Measurements from ENCODE around the gene CFAP206. TPM values are rescaled to one million over a fixed set of nuclear protein-coding genes. Genes with fewer than 3 reads are reported as not detected.

Gene CFAP206
- total RNA-seq, 1 experiment from 2014 or later: not detected

GRCh38 chr6:87436435-87436834 is 28.7 kb downstream of the CFAP206 start:
- H3K27me3 Mint-ChIP-seq (ENCODE audit: low read depth): no peaks in the 10 kb centered on the region; the same call in 1 of the 2 replicates
- H2BK15ac ChIP-seq (ENCODE audit: low read depth, low read length): no peak overlapping the region
- no peaks in the 10 kb centered on the region for H3K27me3 ChIP-seq (ENCODE audit: insufficient read depth, low read length)
- H3K4ac ChIP-seq (ENCODE audit: low read depth, low read length): no peak overlapping the region
- no peak overlapping the region for H3K23ac ChIP-seq (ENCODE audit: insufficient read length, low read depth, low read length)
- H2AFZ ChIP-seq (ENCODE audit: low read length): no peak overlapping the region
- no peak overlapping the region for H3K18ac ChIP-seq (ENCODE audit: insufficient read length, low read depth, low read length)
- no peak overlapping the region for H2BK20ac ChIP-seq (ENCODE audit: low read depth, low read length, poor library complexity, severe bottlenecking)
- H3T11ph ChIP-seq (ENCODE audit: low read length): no peak overlapping the region
- no peak overlapping the region for H3K4me3 Mint-ChIP-seq
- no CpG with 5 or more reads among the region's 4 CpGs for WGBS (ENCODE audit: extremely low coverage, insufficient read length, low lambda C conversion rate)
- H4K5ac ChIP-seq (ENCODE audit: insufficient read length, low read depth, low read length): no peak overlapping the region
- no peak overlapping the region for H3K27ac Mint-ChIP-seq
- H2BK5ac ChIP-seq (ENCODE audit: insufficient read length, low read length): no peak overlapping the region
- H3K4me2 ChIP-seq (ENCODE audit: insufficient read depth, insufficient read length, low read length): no peak overlapping the region
- H3K4me1 Mint-ChIP-seq: no peaks in the 10 kb centered on the region
- H3K27ac ChIP-seq (ENCODE audit: insufficient read length, low read depth, low read length): no peak overlapping the region
- no peaks in the 10 kb centered on the region for H3K9me3 ChIP-seq (ENCODE audit: control insufficient read depth, low read depth, low read length)
- no peak overlapping the region for H4K91ac ChIP-seq (ENCODE audit: insufficient read length, low read depth, low read length)
- no peak overlapping the region for H2BK12ac ChIP-seq (ENCODE audit: insufficient read length, low read depth, low read length)
- no peaks in the 10 kb centered on the region for H3K23me2 ChIP-seq (ENCODE audit: insufficient read length, low read depth, low read length, poor library complexity, severe bottlenecking)
- no peaks in the 10 kb centered on the region for H3K36me3 Mint-ChIP-seq (ENCODE audit: insufficient read depth in 1 of 3, low read depth in 3 of 3)
- H3K9ac ChIP-seq (ENCODE audit: extremely low read depth, insufficient read length, low read length): no peak overlapping the region
- no peak overlapping the region for H2BK120ac ChIP-seq (ENCODE audit: low read depth, low read length, poor library complexity, severe bottlenecking)
- no peaks in the 10 kb centered on the region for H3K79me2 ChIP-seq (ENCODE audit: insufficient read depth, low read length)
- H3K14ac ChIP-seq (ENCODE audit: insufficient read depth, low read length): no peak overlapping the region
- H3K56ac ChIP-seq (ENCODE audit: insufficient read length, low read depth, low read length): no peak overlapping the region
- no peaks in the 10 kb centered on the region for H3K79me1 ChIP-seq (ENCODE audit: insufficient read depth, low read depth, low read length, poor library complexity, severe bottlenecking)
- no peaks in the 10 kb centered on the region for H4K20me1 ChIP-seq (ENCODE audit: control insufficient read depth, insufficient read depth, insufficient read length)
- no peak overlapping the region for H4K8ac ChIP-seq (replicated peaks; ENCODE audit: insufficient read length, low read depth, low read length)
- TF ChIP-seq CTCF (conservative IDR thresholded peaks at IDR 0.05): no peak
- no peak overlapping the region for H2AK5ac ChIP-seq (ENCODE audit: insufficient read length, low read length)
- no peaks in the 10 kb centered on the region; a peak in 1 of 5 replicates for H3K9me3 Mint-ChIP-seq
- peak; percentile 77 for DNase-seq
- no peaks in the 10 kb centered on the region for H3K4me1 ChIP-seq (ENCODE audit: insufficient read depth, low read length)

Data from H9 (cell line).